OCI-LY3 (cell line): ENCODE data around the gene RAX2.

Experiments used
- CTCF ChIP-seq: fragments of 200-600, 300-600 bp; sonication (generic); IDR thresholded peaks from 2 replicates; pipeline ENCODE4 v1.5.1; 2014; ENCODE audit warnings: antibody characterized with exemption, low read length, low read depth
- EZH2phosphoT487 ChIP-seq: fragments of 200-600 bp; shearing (Covaris generic); IDR thresholded peaks from 2 replicates; pipeline ENCODE4 v1.6.1; 2018; ENCODE audit warnings: antibody characterized with exemption, mixed run types, low read depth

- TF ChIP-seq CTCF (no peak), EZH2phosphoT487 (no peak)
Observed at GRCh38 chr19:3746371-3747056, 25.5 kb downstream of the RAX2 start.
